ENCODE measurements around the gene PROCA1. TPM values are rescaled to one million over a fixed set of nuclear protein-coding genes. Genes with fewer than 3 reads are reported as not detected.

The PROCA1 gene
- total and polyA plus RNA-seq, 2 of the 8 experiments (the other 6 are each of a cell fraction or from before 2014, with no cell fraction given) = 21.2 to 26.3 TPM

- no peaks in the 10 kb centered on the region for H3K27me3 ChIP-seq (replicated peaks in 1 of 4; ENCODE audit: control insufficient read depth in 3 of 4, extremely low read depth in 1 of 4, insufficient read depth in 3 of 4, low read length in 3 of 4)
- ChIA-PET POLR2A (ENCODE audit: partially characterized antibody) (interaction anchor here (1.4 to 3.7 kb wide), 2 partner anchors 9 to 15 kb away, joined by 3 to 13 read pairs; no protein-coding TSS in a partner anchor), CTCF (ENCODE audit: partially characterized antibody) (interaction anchor here (3.3 kb wide), 1 partner anchor 8 kb away, joined by 13 read pairs; no protein-coding TSS in a partner anchor)
- FAIRE-seq (no peak), DNase-seq (ENCODE audit: low read depth in 1 of 2, low spot score in 2 of 2) (no peak)
- no peak overlapping the region for H4K5ac ChIP-seq (ENCODE audit: insufficient read length, low read depth, low read length)
- TF ChIP-seq SUZ12 (IDR thresholded peaks at IDR 0.05; ENCODE audit: low read length) (no peak), CREB1 (IDR thresholded peaks at IDR 0.05) (no peak), EP300 (IDR thresholded peaks at IDR 0.05; ENCODE audit: borderline replicate concordance in 1 of 2, low read depth in 2 of 2, low read length in 2 of 2) (no peak)
- H3K36me3 ChIP-seq (ENCODE audit: control insufficient read depth in 2 of 4, insufficient read depth in 4 of 4, low read length in 3 of 4) = peaks cover 60 to 97% (median 88%) of the 10 kb centered on the region in 4 experiments
- H3K23me2 ChIP-seq (ENCODE audit: low read depth, low read length) = no peaks in the 10 kb centered on the region
- H3K56ac ChIP-seq (replicated peaks; ENCODE audit: insufficient read length, low read depth, low read length) = no peak overlapping the region
- H3K4me1 ChIP-seq (replicated peaks in 1 of 4; ENCODE audit: control insufficient read depth in 3 of 4, insufficient read depth in 4 of 4, low read length in 3 of 4) = no peaks in the 10 kb centered on the region
- H2BK12ac ChIP-seq (ENCODE audit: low read depth, low read length) = no peak overlapping the region
- H3K27ac ChIP-seq (ENCODE audit: low read depth, low read length) = no peak overlapping the region
- H3K23ac ChIP-seq (ENCODE audit: insufficient read length) = no peak overlapping the region
- no peaks in the 10 kb centered on the region for H3K79me2 ChIP-seq (ENCODE audit: control insufficient read depth in 1 of 2, insufficient read depth in 2 of 2, low read length in 2 of 2)
- H4K91ac ChIP-seq (replicated peaks; ENCODE audit: insufficient read length, low read length) = no peak overlapping the region
- H4K8ac ChIP-seq (ENCODE audit: extremely low read depth, insufficient read depth, low read length) = no peak overlapping the region
- no peaks in the 10 kb centered on the region for H3K79me1 ChIP-seq (ENCODE audit: low read depth, low read length)
- H3K9me3 ChIP-seq (ENCODE audit: insufficient read depth in 2 of 2, low read depth in 1 of 2, low read length in 1 of 2) = no peaks in the 10 kb centered on the region
- H3K18ac ChIP-seq (ENCODE audit: extremely low read depth, low read length) = no peak overlapping the region
- H4K20me1 ChIP-seq (replicated peaks in 1 of 2; ENCODE audit: control insufficient read depth in 1 of 2, insufficient read depth in 2 of 2, low read length in 2 of 2) = peaks cover 3 to 8% of the 10 kb centered on the region in 2 experiments
- H2AFZ ChIP-seq (ENCODE audit: low read length) = no peak overlapping the region
- H3K4me2 ChIP-seq (ENCODE audit: insufficient read depth in 1 of 2, low read depth in 2 of 2, low read length in 2 of 2) = no peak overlapping the region
- no peak overlapping the region for H2BK20ac ChIP-seq (ENCODE audit: low read length)
- no peak overlapping the region; a peak in 1 of 7 replicates for H3K9ac ChIP-seq (replicated peaks in 1 of 4; ENCODE audit: extremely low read depth in 1 of 4, low read depth in 3 of 4, low read length in 3 of 4)
- H2BK15ac ChIP-seq (ENCODE audit: low read length) = no peak overlapping the region
- no peak overlapping the region for H3K14ac ChIP-seq (ENCODE audit: insufficient read length)
- H2BK5ac ChIP-seq (ENCODE audit: low read depth, low read length) = no peak overlapping the region
- H2BK120ac ChIP-seq (replicated peaks; ENCODE audit: low read depth, low read length) = no peak overlapping the region
- H3K4me3 ChIP-seq (ENCODE audit: extremely low read depth in 1 of 4, insufficient read depth in 2 of 4, low read depth in 3 of 4, low read length in 4 of 4) = no peak overlapping the region
- no peak overlapping the region for H2AK5ac ChIP-seq (ENCODE audit: low read depth, low read length)
- WGBS, 2 experiments (ENCODE audit: extremely low coverage in 1 of 2, insufficient coverage in 1 of 2, insufficient read length in 1 of 2, insufficient replicate concordance in 2 of 2, low coverage in 1 of 2, low lambda C conversion rate in 2 of 2, missing lambda C conversion rate in 1 of 2) = 89% methylated on average over 3 of the region's 3 CpGs; no CpG with 5 or more reads in 1 of the 2 experiments
- no peak overlapping the region for H3K4ac ChIP-seq (replicated peaks; ENCODE audit: insufficient read length, low read depth, low read length)
These were observed 26.7 kb downstream of the PROCA1 start for GRCh38 chr17:28684963-28685362.
